Measurements from ENCODE around the gene TRMT11.

Gene TRMT11

GRCh38 chr6:126052485-126052884 is 66.1 kb downstream of the TRMT11 start (continued):
- TF ChIP-seq ZBTB11 (tag by site-specific recombination; conservative IDR thresholded peaks at IDR 0.05; ENCODE audit: low read depth), result no peak
- no peak for TF ChIP-seq ZSCAN4 (tag by site-specific recombination; IDR thresholded peaks at IDR 0.05)
- no peak for TF ChIP-seq KLF16 (tag by site-specific recombination; IDR thresholded peaks at IDR 0.05)
- no peak for TF ChIP-seq ZNF549 (tag by site-specific recombination; IDR thresholded peaks at IDR 0.05)
- no peak for TF ChIP-seq SP7 (tag by site-specific recombination; IDR thresholded peaks at IDR 0.05)
- TF ChIP-seq INSM2 (tag by site-specific recombination; IDR thresholded peaks at IDR 0.05), result no peak
- TF ChIP-seq ZNF155 (tag by site-specific recombination; IDR thresholded peaks at IDR 0.05), result no peak
- no peak for TF ChIP-seq ZNF23 (tag by site-specific recombination; IDR thresholded peaks at IDR 0.05; ENCODE audit: borderline replicate concordance)

GRCh38 chr6:126054258-126054702 is 67.9 kb downstream of the TRMT11 start:
- no peak overlapping the region for H3K4me3 ChIP-seq (ENCODE audit: low read depth, low read length)
- no peaks in the 10 kb centered on the region for H3K4me1 ChIP-seq (ENCODE audit: control insufficient read depth, insufficient read depth, low read length)
- ChIA-PET POLR2A (no interaction called here), CTCF (interaction anchor here (0.5 to 0.6 kb wide), 2 partner anchors 36 to 731 kb away, joined by 3 read pairs; no protein-coding TSS in a partner anchor)
- H3K36me3 ChIP-seq (ENCODE audit: control insufficient read depth in 2 of 2, insufficient read depth in 1 of 2, low read length in 2 of 2), result peaks cover 0 to 7% of the 10 kb centered on the region in 2 experiments; a peak in 1 of 3 replicates
- no peaks in the 10 kb centered on the region for H3K9me3 ChIP-seq (ENCODE audit: control insufficient read depth, insufficient read depth, low read depth, low read length)
- TF ChIP-seq ZNF174 (tag by site-specific recombination; IDR thresholded peaks at IDR 0.05) (no peak), ZIC2 (tag by site-specific recombination; IDR thresholded peaks at IDR 0.05) (peak; percentile 63; the same call in 1 of the 2 replicates), GLIS1 (tag by site-specific recombination; IDR thresholded peaks at IDR 0.05) (peak; percentile 90), ZNF416 (tag by site-specific recombination; IDR thresholded peaks at IDR 0.05) (no peak), FEZF1 (tag by site-specific recombination; IDR thresholded peaks at IDR 0.05) (peak; percentile 84), TRIM28 (IDR thresholded peaks at IDR 0.05; ENCODE audit: borderline replicate concordance, low read length) (peak; percentile 80; the same call in 1 of the 2 replicates), PRDM4 (tag by site-specific recombination; IDR thresholded peaks at IDR 0.05) (0 out of 2 replicates have a peak, but pooled peaks have one; percentile 28), YY1 (tag by site-specific recombination; IDR thresholded peaks at IDR 0.05) (no peak), OSR2 (tag by site-specific recombination; IDR thresholded peaks at IDR 0.05) (peak; percentile 39; the same call in 1 of the 2 replicates), ZNF423 (tag by site-specific recombination; IDR thresholded peaks at IDR 0.05) (0 out of 2 replicates have a peak, but pooled peaks have one; percentile 22)
- no peak overlapping the region for H3K27ac ChIP-seq (ENCODE audit: extremely low read depth, low read depth, low read length)
